ENCODE measurements around the gene FAM114A1. TPM values are rescaled to one million over a fixed set of nuclear protein-coding genes. Genes with fewer than 3 reads are reported as not detected.

FAM114A1 gene
- polyA plus RNA-seq, 4 donors: 11.3 to 34.6 (median 25.2) TPM

GRCh38 chr4:38829237-38829636 is 38.4 kb upstream of the FAM114A1 start:
- no peaks in the 10 kb centered on the region for H3K27me3 ChIP-seq (ENCODE audit: control insufficient read depth in 3 of 3, insufficient read depth in 3 of 3, low read length in 3 of 3)
- H3K27ac ChIP-seq (ENCODE audit: low read depth in 1 of 3, low read length in 2 of 3): no peak overlapping the region
- no peak for FAIRE-seq
- DNase-seq: no peak
- no peaks in the 10 kb centered on the region for H3K36me3 ChIP-seq (ENCODE audit: control insufficient read depth in 3 of 3, insufficient read depth in 2 of 3, low read depth in 1 of 3, low read length in 3 of 3)
- no peaks in the 10 kb centered on the region for H3K9me3 ChIP-seq (ENCODE audit: control insufficient read depth in 2 of 2, insufficient read depth in 1 of 2, low read depth in 1 of 2, low read length in 1 of 2)
- no peak overlapping the region for H3K4me3 ChIP-seq (ENCODE audit: low read depth in 1 of 3, low read length in 3 of 3)
- H3K4me1 ChIP-seq (ENCODE audit: control insufficient read depth in 3 of 3, insufficient read depth in 2 of 3, low read depth in 1 of 3, low read length in 2 of 3): no peaks in the 10 kb centered on the region
- 83 to 87% (median 85%) methylated on average over 5 of the region's 5 CpGs for WGBS, 3 donors

GRCh38 chr4:38831653-38832052 is 36.0 kb upstream of the FAM114A1 start:
- FAIRE-seq (no peak), DNase-seq (no peak)
- Histone ChIP-seq H3K36me3 (ENCODE audit: control insufficient read depth in 3 of 3, insufficient read depth in 2 of 3, low read depth in 1 of 3, low read length in 3 of 3) (no peaks in the 10 kb centered on the region), H3K27ac (ENCODE audit: low read depth in 1 of 3, low read length in 2 of 3) (no peak overlapping the region), H3K9me3 (ENCODE audit: control insufficient read depth in 2 of 2, insufficient read depth in 1 of 2, low read depth in 1 of 2, low read length in 1 of 2) (no peaks in the 10 kb centered on the region), H3K4me1 (ENCODE audit: control insufficient read depth in 3 of 3, insufficient read depth in 2 of 3, low read depth in 1 of 3, low read length in 2 of 3) (no peaks in the 10 kb centered on the region), H3K27me3 (ENCODE audit: control insufficient read depth in 3 of 3, insufficient read depth in 3 of 3, low read length in 3 of 3) (no peaks in the 10 kb centered on the region), H3K4me3 (ENCODE audit: low read depth in 1 of 3, low read length in 3 of 3) (no peak overlapping the region)

- Histone ChIP-seq H3K9me3 (ENCODE audit: control insufficient read depth in 2 of 2, insufficient read depth in 1 of 2, low read depth in 1 of 2, low read length in 1 of 2) (no peaks in the 10 kb centered on the region), H3K4me3 (ENCODE audit: low read depth in 1 of 3, low read length in 3 of 3) (no peak overlapping the region), H3K4me1 (ENCODE audit: control insufficient read depth in 3 of 3, insufficient read depth in 2 of 3, low read depth in 1 of 3, low read length in 2 of 3) (no peaks in the 10 kb centered on the region), H3K27me3 (ENCODE audit: control insufficient read depth in 3 of 3, insufficient read depth in 3 of 3, low read length in 3 of 3) (no peaks in the 10 kb centered on the region), H3K36me3 (ENCODE audit: control insufficient read depth in 3 of 3, insufficient read depth in 2 of 3, low read depth in 1 of 3, low read length in 3 of 3) (no peaks in the 10 kb centered on the region), H3K27ac (ENCODE audit: low read depth in 1 of 3, low read length in 2 of 3) (no peak overlapping the region)
- FAIRE-seq (no peak), DNase-seq (no peak)
- 92 to 100% (median 100%) methylated on average over 1 of the region's 1 CpG for WGBS, 3 donors
Measured at GRCh38 chr4:38832206-38832605, 35.4 kb upstream of the FAM114A1 start.

- H3K9me3 ChIP-seq (ENCODE audit: control insufficient read depth in 2 of 2, insufficient read depth in 1 of 2, low read depth in 1 of 2, low read length in 1 of 2): no peaks in the 10 kb centered on the region
- H3K36me3 ChIP-seq (ENCODE audit: control insufficient read depth in 3 of 3, insufficient read depth in 2 of 3, low read depth in 1 of 3, low read length in 3 of 3): no peaks in the 10 kb centered on the region
- no peak overlapping the region for H3K4me3 ChIP-seq (ENCODE audit: low read depth in 1 of 3, low read length in 3 of 3)
- no peak for DNase-seq
- FAIRE-seq: no peak
- H3K4me1 ChIP-seq (ENCODE audit: control insufficient read depth in 3 of 3, insufficient read depth in 2 of 3, low read depth in 1 of 3, low read length in 2 of 3): no peaks in the 10 kb centered on the region
- 86 to 92% (median 91%) methylated on average over 7 of the region's 7 CpGs for WGBS, 3 donors
- H3K27me3 ChIP-seq (ENCODE audit: control insufficient read depth in 3 of 3, insufficient read depth in 3 of 3, low read length in 3 of 3): no peaks in the 10 kb centered on the region
- no peak overlapping the region for H3K27ac ChIP-seq (ENCODE audit: low read depth in 1 of 3, low read length in 2 of 3)
Measured at GRCh38 chr4:38832624-38833528, 34.7 kb upstream of the FAM114A1 start.

- no peaks in the 10 kb centered on the region for H3K27me3 ChIP-seq (ENCODE audit: control insufficient read depth in 3 of 3, insufficient read depth in 3 of 3, low read length in 3 of 3)
- H3K4me1 ChIP-seq (ENCODE audit: control insufficient read depth in 3 of 3, insufficient read depth in 2 of 3, low read depth in 1 of 3, low read length in 2 of 3): no peaks in the 10 kb centered on the region
- FAIRE-seq (no peak), DNase-seq (no peak)
- H3K9me3 ChIP-seq (ENCODE audit: control insufficient read depth in 2 of 2, insufficient read depth in 1 of 2, low read depth in 1 of 2, low read length in 1 of 2): no peaks in the 10 kb centered on the region
- 96% methylated on average over 4 of the region's 4 CpGs for WGBS, 3 donors
- H3K4me3 ChIP-seq (ENCODE audit: low read depth in 1 of 3, low read length in 3 of 3): no peak overlapping the region
- H3K36me3 ChIP-seq (ENCODE audit: control insufficient read depth in 3 of 3, insufficient read depth in 2 of 3, low read depth in 1 of 3, low read length in 3 of 3): no peaks in the 10 kb centered on the region
- no peak overlapping the region for H3K27ac ChIP-seq (ENCODE audit: low read depth in 1 of 3, low read length in 2 of 3)
Measured at GRCh38 chr4:38834570-38834969, 33.0 kb upstream of the FAM114A1 start.

- no peaks in the 10 kb centered on the region for H3K36me3 ChIP-seq (ENCODE audit: control insufficient read depth in 3 of 3, insufficient read depth in 2 of 3, low read depth in 1 of 3, low read length in 3 of 3)
- no peaks in the 10 kb centered on the region for H3K27me3 ChIP-seq (ENCODE audit: control insufficient read depth in 3 of 3, insufficient read depth in 3 of 3, low read length in 3 of 3)
- H3K9me3 ChIP-seq (ENCODE audit: control insufficient read depth in 2 of 2, insufficient read depth in 1 of 2, low read depth in 1 of 2, low read length in 1 of 2): no peaks in the 10 kb centered on the region
- no peak for DNase-seq
- no peak overlapping the region for H3K4me3 ChIP-seq (ENCODE audit: low read depth in 1 of 3, low read length in 3 of 3)
- H3K4me1 ChIP-seq (ENCODE audit: control insufficient read depth in 3 of 3, insufficient read depth in 2 of 3, low read depth in 1 of 3, low read length in 2 of 3): no peaks in the 10 kb centered on the region
- FAIRE-seq: no peak
- H3K27ac ChIP-seq (ENCODE audit: low read depth in 1 of 3, low read length in 2 of 3): no peak overlapping the region
Measured at GRCh38 chr4:38837334-38837733, 30.3 kb upstream of the FAM114A1 start.

- 48 to 66% (median 50%) methylated on average over 2 of the region's 2 CpGs for WGBS, 3 donors
- Histone ChIP-seq H3K27me3 (ENCODE audit: control insufficient read depth in 3 of 3, insufficient read depth in 3 of 3, low read length in 3 of 3) (no peaks in the 10 kb centered on the region), H3K4me1 (ENCODE audit: control insufficient read depth in 3 of 3, insufficient read depth in 2 of 3, low read depth in 1 of 3, low read length in 2 of 3) (no peaks in the 10 kb centered on the region), H3K27ac (ENCODE audit: low read depth in 1 of 3, low read length in 2 of 3) (no peak overlapping the region), H3K4me3 (ENCODE audit: low read depth in 1 of 3, low read length in 3 of 3) (no peak overlapping the region), H3K36me3 (ENCODE audit: control insufficient read depth in 3 of 3, insufficient read depth in 2 of 3, low read depth in 1 of 3, low read length in 3 of 3) (no peaks in the 10 kb centered on the region), H3K9me3 (ENCODE audit: control insufficient read depth in 2 of 2, insufficient read depth in 1 of 2, low read depth in 1 of 2, low read length in 1 of 2) (no peaks in the 10 kb centered on the region)
- no peak for DNase-seq
- no peak for FAIRE-seq
Measured at GRCh38 chr4:38837849-38838248, 29.8 kb upstream of the FAM114A1 start.

- Histone ChIP-seq H3K27ac (ENCODE audit: low read depth in 1 of 3, low read length in 2 of 3) (no peak overlapping the region), H3K9me3 (ENCODE audit: control insufficient read depth in 2 of 2, insufficient read depth in 1 of 2, low read depth in 1 of 2, low read length in 1 of 2) (peaks cover 0 to 3% of the 10 kb centered on the region in 2 donors), H3K27me3 (ENCODE audit: control insufficient read depth in 3 of 3, insufficient read depth in 3 of 3, low read length in 3 of 3) (no peaks in the 10 kb centered on the region), H3K4me3 (ENCODE audit: low read depth in 1 of 3, low read length in 3 of 3) (no peak overlapping the region), H3K36me3 (ENCODE audit: control insufficient read depth in 3 of 3, insufficient read depth in 2 of 3, low read depth in 1 of 3, low read length in 3 of 3) (no peaks in the 10 kb centered on the region), H3K4me1 (ENCODE audit: control insufficient read depth in 3 of 3, insufficient read depth in 2 of 3, low read depth in 1 of 3, low read length in 2 of 3) (no peaks in the 10 kb centered on the region)
- FAIRE-seq (no peak), DNase-seq (no peak)
- 79 to 82% (median 81%) methylated on average over 4 of the region's 4 CpGs for WGBS, 3 donors
Measured at GRCh38 chr4:38842994-38843393, 24.6 kb upstream of the FAM114A1 start.

GRCh38 chr4:38846015-38846414 is 21.6 kb upstream of the FAM114A1 start:
- Histone ChIP-seq H3K27me3 (ENCODE audit: control insufficient read depth in 3 of 3, insufficient read depth in 3 of 3, low read length in 3 of 3) (no peaks in the 10 kb centered on the region), H3K4me1 (ENCODE audit: control insufficient read depth in 3 of 3, insufficient read depth in 2 of 3, low read depth in 1 of 3, low read length in 2 of 3) (no peaks in the 10 kb centered on the region), H3K4me3 (ENCODE audit: low read depth in 1 of 3, low read length in 3 of 3) (no peak overlapping the region), H3K36me3 (ENCODE audit: control insufficient read depth in 3 of 3, insufficient read depth in 2 of 3, low read depth in 1 of 3, low read length in 3 of 3) (no peaks in the 10 kb centered on the region), H3K27ac (ENCODE audit: low read depth in 1 of 3, low read length in 2 of 3) (no peak overlapping the region), H3K9me3 (ENCODE audit: control insufficient read depth in 2 of 2, insufficient read depth in 1 of 2, low read depth in 1 of 2, low read length in 1 of 2) (peaks cover 0 to 3% of the 10 kb centered on the region in 2 donors)
- no peak for FAIRE-seq
- 85 to 100% (median 97%) methylated on average over 3 of the region's 3 CpGs for WGBS, 3 donors
- no peak for DNase-seq
